ENCODE results near the gene CLC. TPM values are rescaled to one million over a fixed set of nuclear protein-coding genes. Genes with fewer than 3 reads are reported as not detected.
"Not testable (repeated sequence)": the region's sequence is repeated elsewhere in the genome, so short reads cannot be mapped to it uniquely, and the experiment has no call there.

The CLC gene
- total and polyA plus RNA-seq, 2 of the 8 experiments (the other 6 are each of a cell fraction or from before 2014, with no cell fraction given), result 6.4 to 12.4 TPM

- no peak overlapping the region for H3K27ac ChIP-seq (ENCODE audit: low read depth, low read length)
Measured at GRCh38 chr19:39725995-39726394, 11.8 kb downstream of the CLC start.

GRCh38 chr19:39720144-39720543 lies 17.7 kb downstream of the CLC start:
- H3K4me1 ChIP-seq (replicated peaks in 1 of 4; ENCODE audit: control insufficient read depth in 3 of 4, insufficient read depth in 4 of 4, low read length in 3 of 4); H2BK20ac ChIP-seq (ENCODE audit: low read length); H3K4ac ChIP-seq (replicated peaks; ENCODE audit: insufficient read length, low read depth, low read length); H3K23ac ChIP-seq (ENCODE audit: insufficient read length); H3K9ac ChIP-seq (replicated peaks in 1 of 4; ENCODE audit: extremely low read depth in 1 of 4, low read depth in 3 of 4, low read length in 3 of 4); H3K14ac ChIP-seq (ENCODE audit: insufficient read length); H3K9me3 ChIP-seq (ENCODE audit: insufficient read depth in 2 of 2, low read depth in 1 of 2, low read length in 1 of 2); H3K18ac ChIP-seq (ENCODE audit: extremely low read depth, low read length); H3K79me1 ChIP-seq (ENCODE audit: low read depth, low read length); H3K4me3 ChIP-seq (ENCODE audit: extremely low read depth in 1 of 4, insufficient read depth in 2 of 4, low read depth in 3 of 4, low read length in 4 of 4); H3K56ac ChIP-seq (replicated peaks; ENCODE audit: insufficient read length, low read depth, low read length); H4K20me1 ChIP-seq (replicated peaks in 1 of 2; ENCODE audit: control insufficient read depth in 1 of 2, insufficient read depth in 2 of 2, low read length in 2 of 2); H3K36me3 ChIP-seq (ENCODE audit: control insufficient read depth in 2 of 4, insufficient read depth in 4 of 4, low read length in 3 of 4); DNase-seq (ENCODE audit: low read depth in 1 of 2, low spot score in 2 of 2); H3K4me2 ChIP-seq (ENCODE audit: insufficient read depth in 1 of 2, low read depth in 2 of 2, low read length in 2 of 2); H3K23me2 ChIP-seq (ENCODE audit: low read depth, low read length); H2BK5ac ChIP-seq (ENCODE audit: low read depth, low read length); H2AK5ac ChIP-seq (ENCODE audit: low read depth, low read length); H3K79me2 ChIP-seq (ENCODE audit: control insufficient read depth in 1 of 2, insufficient read depth in 2 of 2, low read length in 2 of 2); H3K27me3 ChIP-seq (replicated peaks in 1 of 4; ENCODE audit: control insufficient read depth in 3 of 4, extremely low read depth in 1 of 4, insufficient read depth in 3 of 4, low read length in 3 of 4); POLR2A ChIA-PET (ENCODE audit: partially characterized antibody); H4K91ac ChIP-seq (replicated peaks; ENCODE audit: insufficient read length, low read length); H4K8ac ChIP-seq (ENCODE audit: extremely low read depth, insufficient read depth, low read length); H2AFZ ChIP-seq (ENCODE audit: low read length); H2BK120ac ChIP-seq (replicated peaks; ENCODE audit: low read depth, low read length); H4K5ac ChIP-seq (ENCODE audit: insufficient read length, low read depth, low read length); CTCF ChIA-PET (ENCODE audit: partially characterized antibody); H2BK15ac ChIP-seq (ENCODE audit: low read length); H2BK12ac ChIP-seq (ENCODE audit: low read depth, low read length); FAIRE-seq; H3K27ac ChIP-seq (ENCODE audit: low read depth, low read length): not testable (repeated sequence)
- WGBS, 2 experiments (ENCODE audit: extremely low coverage in 1 of 2, insufficient coverage in 1 of 2, insufficient read length in 1 of 2, insufficient replicate concordance in 2 of 2, low coverage in 1 of 2, low lambda C conversion rate in 2 of 2, missing lambda C conversion rate in 1 of 2), result 84% methylated on average over 3 of the region's 3 CpGs; no CpG with 5 or more reads in 1 of the 2 experiments

More at GRCh38 chr19:39725995-39726394, 11.8 kb downstream of the CLC start:
- Histone ChIP-seq H4K8ac (ENCODE audit: extremely low read depth, insufficient read depth, low read length) (no peak overlapping the region), H2BK20ac (ENCODE audit: low read length) (no peak overlapping the region), H3K56ac (replicated peaks; ENCODE audit: insufficient read length, low read depth, low read length) (no peak overlapping the region), H3K18ac (ENCODE audit: extremely low read depth, low read length) (no peak overlapping the region), H3K4me1 (replicated peaks in 1 of 4; ENCODE audit: control insufficient read depth in 3 of 4, insufficient read depth in 4 of 4, low read length in 3 of 4) (no peaks in the 10 kb centered on the region), H3K4me3 (ENCODE audit: extremely low read depth in 1 of 4, insufficient read depth in 2 of 4, low read depth in 3 of 4, low read length in 4 of 4) (no peak overlapping the region), H2AK5ac (ENCODE audit: low read depth, low read length) (no peak overlapping the region), H3K14ac (ENCODE audit: insufficient read length) (no peak overlapping the region), H2AFZ (ENCODE audit: low read length) (no peak overlapping the region), H3K9me3 (ENCODE audit: insufficient read depth in 2 of 2, low read depth in 1 of 2, low read length in 1 of 2) (no peaks in the 10 kb centered on the region), H3K36me3 (ENCODE audit: control insufficient read depth in 2 of 4, insufficient read depth in 4 of 4, low read length in 3 of 4) (no peaks in the 10 kb centered on the region), H3K4ac (replicated peaks; ENCODE audit: insufficient read length, low read depth, low read length) (no peak overlapping the region), H3K27me3 (replicated peaks in 1 of 4; ENCODE audit: control insufficient read depth in 3 of 4, extremely low read depth in 1 of 4, insufficient read depth in 3 of 4, low read length in 3 of 4) (no peaks in the 10 kb centered on the region), H4K5ac (ENCODE audit: insufficient read length, low read depth, low read length) (no peak overlapping the region), H3K4me2 (ENCODE audit: insufficient read depth in 1 of 2, low read depth in 2 of 2, low read length in 2 of 2) (no peak overlapping the region), H4K91ac (replicated peaks; ENCODE audit: insufficient read length, low read length) (no peak overlapping the region), H2BK15ac (ENCODE audit: low read length) (no peak overlapping the region), H2BK120ac (replicated peaks; ENCODE audit: low read depth, low read length) (no peak overlapping the region), H3K79me1 (ENCODE audit: low read depth, low read length) (no peaks in the 10 kb centered on the region), H3K9ac (replicated peaks in 1 of 4; ENCODE audit: extremely low read depth in 1 of 4, low read depth in 3 of 4, low read length in 3 of 4) (no peak overlapping the region), H4K20me1 (replicated peaks in 1 of 2; ENCODE audit: control insufficient read depth in 1 of 2, insufficient read depth in 2 of 2, low read length in 2 of 2) (no peaks in the 10 kb centered on the region), H2BK5ac (ENCODE audit: low read depth, low read length) (no peak overlapping the region), H3K23me2 (ENCODE audit: low read depth, low read length) (no peaks in the 10 kb centered on the region), H3K23ac (ENCODE audit: insufficient read length) (no peak overlapping the region), H2BK12ac (ENCODE audit: low read depth, low read length) (no peak overlapping the region), H3K79me2 (ENCODE audit: control insufficient read depth in 1 of 2, insufficient read depth in 2 of 2, low read length in 2 of 2) (no peaks in the 10 kb centered on the region)
- FAIRE-seq (no peak), DNase-seq (ENCODE audit: low read depth in 1 of 2, low spot score in 2 of 2) (no peak)
- ChIA-PET CTCF (ENCODE audit: partially characterized antibody) (no interaction called here), POLR2A (ENCODE audit: partially characterized antibody) (no interaction called here)
- TF ChIP-seq BRCA1 (IDR thresholded peaks at IDR 0.05; ENCODE audit: low read depth, low read length), result no peak
- TF ChIP-seq SP4 (IDR thresholded peaks at IDR 0.05; ENCODE audit: low read length), result no peak
